AG04450 (cell line): ENCODE results near the gene FAM240A. TPM values are rescaled to one million over a fixed set of nuclear protein-coding genes. Genes with fewer than 3 reads are reported as not detected.
"Not testable (repeated sequence)": the region's sequence is repeated elsewhere in the genome, so short reads cannot be mapped to it uniquely, and the experiment has no call there.

Source experiments
- CTCF ChIA-PET: fragments of 300-600, 350-600 bp; formaldehyde crosslinking; extraction: SDS; loops from one replicate; lab custom pipeline; 2022; ENCODE audit warnings: antibody characterized with exemption, inconsistent platforms; lab: Charles Lee
- POLR2A ChIA-PET: fragments of 350-600 bp; formaldehyde crosslinking; extraction: SDS; loops from one replicate; lab custom pipeline; 2021; ENCODE audit warnings: antibody characterized with exemption, inconsistent platforms; lab: Yijun Ruan, JAX
- DNase-seq: peaks from one replicate; pipeline ENCODE4 v3.0.0-alpha.2; 2011; ENCODE audit warnings: low read depth, low spot score
- H3K27ac ChIP-seq: one replicate; pipeline ENCODE4 v1.5.1; 2012; ENCODE audit warnings: low read depth, low read length, control low read depth
- H3K27me3 ChIP-seq: one replicate; pipeline ENCODE4 v1.6.0; 2012; ENCODE audit warnings: low read length; ENCODE audit not compliant: control insufficient read depth, insufficient read depth
- H3K4me3 ChIP-seq: 2 replicates; pipeline ENCODE4 v1.5.1; 2011; ENCODE audit warnings: mild to moderate bottlenecking, low read depth, low read length, control low read depth
- H3K9me3 ChIP-seq: 2 replicates; pipeline ENCODE4 v1.5.1; 2012; ENCODE audit warnings: low read length; ENCODE audit not compliant: control insufficient read depth, insufficient read depth
- CTCF ChIP-seq: IDR thresholded peaks from 2 replicates; pipeline ENCODE4 v1.5.1; 2011; ENCODE audit warnings: low read depth, low read length, control low read depth, inconsistent platforms
- polyA plus RNA-seq: library from polyadenylated mRNA; depleted of rRNA; stranded (reverse); fragments of >200 nt; gene quantifications from 2 replicates; pipeline ENCODE4 v1.2.3, GENCODE V29; 2011

FAM240A gene
- polyA plus RNA-seq, 1 experiment: not detected

DNA sequence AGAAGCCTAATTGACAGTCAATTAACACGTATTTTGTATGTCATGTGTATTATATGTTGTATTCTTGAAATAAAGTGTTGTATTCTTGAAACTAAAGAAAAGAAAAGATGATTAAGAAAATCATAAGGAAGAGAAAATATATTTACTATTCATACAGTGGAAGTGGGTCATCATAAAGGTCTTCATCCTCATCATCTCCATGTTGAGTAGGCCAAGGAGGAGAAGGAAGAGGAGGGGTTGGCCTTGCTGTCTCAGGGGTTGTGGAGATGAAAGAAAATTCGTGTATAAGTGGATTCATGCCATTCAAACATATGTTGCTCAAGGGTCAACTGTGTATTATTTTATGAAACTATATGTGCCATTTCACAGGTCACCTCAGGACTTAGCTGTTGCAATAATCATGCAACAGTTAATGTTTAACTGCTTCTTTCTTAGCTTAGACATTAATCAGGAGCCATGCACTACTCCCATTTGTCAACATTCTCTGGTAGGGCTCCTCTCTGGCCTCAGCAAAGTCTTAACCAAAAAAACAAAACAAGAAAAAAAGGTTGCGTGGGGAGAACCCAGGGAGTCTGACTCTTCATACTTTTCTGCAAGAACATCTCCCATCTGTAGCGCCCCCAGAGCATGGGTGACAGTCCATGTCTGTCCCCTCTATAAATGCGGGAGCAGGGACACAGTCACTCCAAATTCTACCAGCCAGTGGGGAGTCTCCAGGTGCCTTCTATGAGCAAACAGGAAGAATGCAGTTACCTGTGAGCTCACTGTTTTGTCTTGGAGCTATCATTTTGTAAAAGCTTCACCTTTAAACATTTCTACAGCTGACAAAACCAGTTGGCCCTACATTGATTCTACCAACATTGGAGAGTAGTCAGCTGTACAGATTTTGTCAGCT lies 26.3 kb upstream of the FAM240A start:
- no peaks in the 10 kb centered on the region for H3K9me3 ChIP-seq
- no peak for TF ChIP-seq CTCF
- no peak overlapping the region for H3K4me3 ChIP-seq
- ChIA-PET CTCF (interaction anchor here (1.0 to 1.4 kb wide), 2 partner anchors 97 kb away, joined by 3 read pairs; no protein-coding TSS in a partner anchor), POLR2A (no interaction called here)
- no peak overlapping the region for H3K27ac ChIP-seq
- no peak for DNase-seq
- peaks cover 18% of the 10 kb centered on the region for H3K27me3 ChIP-seq

- H3K4me3 ChIP-seq: no peak overlapping the region
- POLR2A ChIA-PET: no interaction called here
- CTCF ChIA-PET: interaction anchor here (1.0 kb wide), 1 partner anchor 97 kb away, joined by 3 read pairs; no protein-coding TSS in a partner anchor
- H3K9me3 ChIP-seq: no peaks in the 10 kb centered on the region
- TF ChIP-seq CTCF: no peak
- H3K27ac ChIP-seq: no peak overlapping the region
- no peak for DNase-seq
- peaks cover 15% of the 10 kb centered on the region for H3K27me3 ChIP-seq
Measured at GRCh38 chr3:46586738-46587246, 25.5 kb upstream of the FAM240A start.

GRCh38 chr3:46587268-46587667 lies 25.1 kb upstream of the FAM240A start:
- CTCF ChIA-PET: interaction anchor here (1.0 kb wide), 1 partner anchor 98 kb away, joined by 3 read pairs; no protein-coding TSS in a partner anchor
- DNase-seq, H3K4me3 ChIP-seq, POLR2A ChIA-PET, H3K27ac ChIP-seq, H3K9me3 ChIP-seq: not testable (repeated sequence)
- peaks cover 13% of the 10 kb centered on the region for H3K27me3 ChIP-seq

DNA sequence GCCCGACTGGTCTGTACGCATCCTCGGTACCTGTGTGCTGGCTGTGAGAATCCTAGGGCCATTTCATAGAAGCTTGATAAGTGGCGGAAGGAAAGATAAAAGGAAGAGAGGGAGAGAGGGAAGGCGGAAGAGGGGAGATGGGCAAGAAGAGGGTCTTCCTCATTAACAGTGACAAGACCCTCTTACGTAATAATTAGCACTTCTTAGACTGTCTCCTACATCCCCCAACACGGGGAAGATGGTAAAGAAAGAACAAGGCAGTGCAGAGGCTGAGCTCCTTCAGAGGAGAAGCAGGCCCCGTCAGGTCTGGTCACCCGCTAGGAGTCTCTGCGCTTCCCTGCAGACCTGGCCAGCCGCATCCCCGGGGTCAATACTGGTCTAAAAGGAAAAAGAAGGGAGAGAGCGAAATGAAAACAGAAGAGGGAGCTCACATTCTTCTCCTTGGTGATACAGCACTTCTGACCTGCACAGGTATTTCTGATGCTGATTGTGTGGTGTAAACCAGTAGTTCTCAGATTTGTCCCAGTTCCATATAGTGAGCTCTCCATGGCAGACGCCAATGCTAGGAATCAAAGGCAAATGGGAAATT lies 19.0 kb upstream of the FAM240A start:
- DNase-seq: no peak
- H3K9me3 ChIP-seq: no peaks in the 10 kb centered on the region; the same call in 1 of the 2 replicates
- peaks cover 7% of the 10 kb centered on the region for H3K27me3 ChIP-seq
- ChIA-PET POLR2A (no interaction called here), CTCF (no interaction called here)
- no peak overlapping the region for H3K27ac ChIP-seq
- no peak overlapping the region for H3K4me3 ChIP-seq
- TF ChIP-seq CTCF: no peak

DNA sequence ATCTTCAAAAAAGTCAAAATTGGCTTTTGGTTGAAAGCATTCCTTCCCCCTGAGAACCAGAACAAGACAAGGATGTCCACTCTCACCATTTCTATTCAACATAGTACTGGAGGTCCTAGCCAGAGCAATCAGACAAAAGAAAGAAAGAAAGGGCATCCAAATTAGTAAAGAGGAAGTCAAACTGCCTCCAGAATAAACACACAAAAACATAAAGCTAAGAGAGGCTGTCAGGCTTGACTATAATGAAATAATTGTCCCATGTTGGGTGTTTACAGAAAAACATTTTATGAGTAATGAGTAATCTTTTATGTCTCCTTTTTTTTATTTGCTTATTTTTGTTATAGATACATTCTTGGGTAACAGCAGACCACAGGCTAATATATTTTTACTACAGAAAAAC lies 18.3 kb upstream of the FAM240A start:
- ChIA-PET CTCF (no interaction called here), POLR2A (interaction anchor here (0.6 kb wide), 1 partner anchor 31 kb away, joined by 4 read pairs; no protein-coding TSS in a partner anchor)
- TF ChIP-seq CTCF: no peak
- H3K9me3 ChIP-seq: no peaks in the 10 kb centered on the region; the same call in 1 of the 2 replicates
- no peak for DNase-seq
- H3K27me3 ChIP-seq: peaks cover 11% of the 10 kb centered on the region
- no peak overlapping the region for H3K4me3 ChIP-seq
- no peak overlapping the region for H3K27ac ChIP-seq
